Sigmoid colon (tissue), 7 donors: ENCODE results near the gene NAT9. TPM values are rescaled to one million over a fixed set of nuclear protein-coding genes. Genes with fewer than 3 reads are reported as not detected.

ENCODE experiments used
- DNase-seq: peaks from one replicate; pipeline ENCODE4 v3.0.0-alpha.2; 2019
- H3K27ac ChIP-seq, 4 donors: fragments of 200-600 bp; sonication (generic); one replicate each; pipeline ENCODE4 v1.5.1; 2016 to 2019; ENCODE audit warnings: mild to moderate bottlenecking in 1 of 4
- H3K27me3 ChIP-seq, 3 donors: fragments of 200-600 bp; sonication (generic); one replicate each; pipeline ENCODE4 v1.5.1; 2019; ENCODE audit warnings: mild to moderate bottlenecking in 1 of 3
- H3K36me3 ChIP-seq, 4 donors: fragments of 200-600 bp; sonication (generic); one replicate each; pipeline ENCODE4 v1.5.1; 2016 to 2019
- H3K4me1 ChIP-seq, 4 donors: fragments of 200-600 bp; sonication (generic); one replicate each; pipeline ENCODE4 v1.5.1; 2017 to 2019
- H3K4me3 ChIP-seq, 4 donors: fragments of 200-600 bp; sonication (generic); one replicate each; pipeline ENCODE4 v1.5.1; 2017 to 2019; ENCODE audit warnings: mild to moderate bottlenecking in 2 of 4, moderate library complexity in 1 of 4
- H3K9me3 ChIP-seq, 4 donors: fragments of 200-600 bp in 3 of 4; sonication (generic) in 3 of 4; one replicate each; pipeline versions ENCODE4 v1.5.1 to v1.6.1; 2013 to 2019
- EP300 ChIP-seq, 4 donors: sonication (generic); formaldehyde crosslinking; IDR thresholded peaks; one replicate each; pipeline ENCODE4 v1.6.1; 2017; ENCODE audit warnings: antibody characterized with exemption in 4 of 4
- POLR2A ChIP-seq, 2 donors: fragments of 450-650 bp; IDR thresholded peaks; one replicate each; pipeline ENCODE4 v1.6.1; 2016; ENCODE audit warnings: antibody characterized with exemption in 2 of 2, mild to moderate bottlenecking in 2 of 2, moderate library complexity in 2 of 2
- POLR2AphosphoS5 ChIP-seq, 4 donors: sonication (generic); formaldehyde crosslinking; IDR thresholded peaks; one replicate each; pipeline ENCODE4 v1.6.1; 2017; ENCODE audit warnings: antibody characterized with exemption in 4 of 4
- WGBS, 2 donors: extraction: QIAGEN DNeasy Blood & Tissue Kit; methylation state at CpG; one replicate each; pipeline ENCODE4 v1.1.7; 2013; 5-methylcytosine and 5-hydroxymethylcytosine counted together
- intact Hi-C: fragments of 100-400 bp; cut with DNase I; formaldehyde crosslinking; loops from one replicate; pipeline ENCODE4 v1.15.1; 2023
- polyA plus RNA-seq, 3 donors: library from polyadenylated mRNA; stranded (reverse); fragments of 200-250 nt; gene quantifications; one replicate each; pipeline ENCODE4 v1.2.3, GENCODE V29; 2013
- total RNA-seq, 4 donors: library from RNA; depleted of rRNA; stranded (reverse); fragments of >200 nt; gene quantifications; one replicate each; pipeline ENCODE4 v1.1.0, GENCODE V29; 2016
- TF ChIP-seq, protein P1 (sequence below), 4 experiments: fragments of 450-650 bp in 3 of 4; fragments of 200-600 bp in 1 of 4; IDR thresholded peaks; one replicate each; pipeline ENCODE4 v1.5.1; 2016 to 2019; ENCODE audit warnings: antibody characterized with exemption in 4 of 4, mild to moderate bottlenecking in 3 of 4, moderate library complexity in 2 of 4
- donor health status: healthy with polysubstance abuse.
- donor health status: Bipolar disorder and iron deficiency.
- donor health status: healthy.

The NAT9 gene
- total and polyA plus RNA-seq, 7 donors: 11.3 to 36.4 (median 16.1) TPM

DNA sequence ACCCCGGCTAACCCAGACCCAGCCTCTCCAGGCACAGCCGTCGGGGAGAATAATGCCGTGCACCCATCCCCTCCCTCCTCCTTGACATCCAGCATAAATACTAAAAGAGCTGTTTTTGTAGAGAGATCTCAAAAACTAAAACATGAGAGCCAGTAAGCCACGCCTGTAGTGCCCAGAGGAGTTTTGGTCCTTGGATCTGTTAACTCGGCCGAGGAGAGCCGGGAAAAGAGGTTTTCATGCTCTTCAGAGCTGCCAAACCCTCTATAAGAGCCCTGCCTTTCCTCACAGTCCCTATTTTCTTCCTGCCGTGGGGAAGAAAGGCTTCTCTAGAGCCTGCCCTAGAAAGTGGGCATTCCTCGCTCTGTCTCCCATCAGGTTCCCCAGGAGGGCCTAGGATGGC is 30.2 kb upstream of the NAT9 start:
- Histone ChIP-seq H3K27ac (no peak overlapping the region), H3K9me3 (no peaks in the 10 kb centered on the region), H3K27me3 (no peaks in the 10 kb centered on the region), H3K4me3 (no peak overlapping the region), H3K36me3 (peaks cover 0 to 8% (median 3%) of the 10 kb centered on the region in 4 donors), H3K4me1 (peaks cover 0 to 21% (median 20%) of the 10 kb centered on the region in 4 donors)
- WGBS, 2 donors: 89 to 93% methylated on average over 10 of the region's 10 CpGs
- TF ChIP-seq POLR2AphosphoS5 (IDR thresholded peaks at IDR 0.05) (no peak), POLR2A (IDR thresholded peaks at IDR 0.05) (no peak), EP300 (IDR thresholded peaks at IDR 0.05) (no peak)
- TF ChIP-seq, protein P1, sequence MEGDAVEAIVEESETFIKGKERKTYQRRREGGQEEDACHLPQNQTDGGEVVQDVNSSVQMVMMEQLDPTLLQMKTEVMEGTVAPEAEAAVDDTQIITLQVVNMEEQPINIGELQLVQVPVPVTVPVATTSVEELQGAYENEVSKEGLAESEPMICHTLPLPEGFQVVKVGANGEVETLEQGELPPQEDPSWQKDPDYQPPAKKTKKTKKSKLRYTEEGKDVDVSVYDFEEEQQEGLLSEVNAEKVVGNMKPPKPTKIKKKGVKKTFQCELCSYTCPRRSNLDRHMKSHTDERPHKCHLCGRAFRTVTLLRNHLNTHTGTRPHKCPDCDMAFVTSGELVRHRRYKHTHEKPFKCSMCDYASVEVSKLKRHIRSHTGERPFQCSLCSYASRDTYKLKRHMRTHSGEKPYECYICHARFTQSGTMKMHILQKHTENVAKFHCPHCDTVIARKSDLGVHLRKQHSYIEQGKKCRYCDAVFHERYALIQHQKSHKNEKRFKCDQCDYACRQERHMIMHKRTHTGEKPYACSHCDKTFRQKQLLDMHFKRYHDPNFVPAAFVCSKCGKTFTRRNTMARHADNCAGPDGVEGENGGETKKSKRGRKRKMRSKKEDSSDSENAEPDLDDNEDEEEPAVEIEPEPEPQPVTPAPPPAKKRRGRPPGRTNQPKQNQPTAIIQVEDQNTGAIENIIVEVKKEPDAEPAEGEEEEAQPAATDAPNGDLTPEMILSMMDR (IDR thresholded peaks at IDR 0.05): no peak
- DNase-seq: no peak
- intact Hi-C loops: no loop called here

GRCh38 chr17:74805591-74805991 is 29.4 kb upstream of the NAT9 start:
- intact Hi-C loops: no loop called here
- no peak for TF ChIP-seq POLR2AphosphoS5 (IDR thresholded peaks at IDR 0.05)
- TF ChIP-seq EP300 (IDR thresholded peaks at IDR 0.05): no peak
- TF ChIP-seq POLR2A (IDR thresholded peaks at IDR 0.05): no peak
- TF ChIP-seq, protein P1 (IDR thresholded peaks at IDR 0.05): no peak
- Histone ChIP-seq H3K4me1 (peaks cover 0 to 21% (median 20%) of the 10 kb centered on the region in 4 donors), H3K27ac (no peak overlapping the region), H3K4me3 (no peak overlapping the region), H3K9me3 (no peaks in the 10 kb centered on the region), H3K36me3 (peaks cover 0 to 15% (median 3%) of the 10 kb centered on the region in 4 donors), H3K27me3 (no peaks in the 10 kb centered on the region)
- no peak for DNase-seq
- WGBS, 2 donors: 85 to 88% methylated on average over 15 of the region's 15 CpGs

DNA sequence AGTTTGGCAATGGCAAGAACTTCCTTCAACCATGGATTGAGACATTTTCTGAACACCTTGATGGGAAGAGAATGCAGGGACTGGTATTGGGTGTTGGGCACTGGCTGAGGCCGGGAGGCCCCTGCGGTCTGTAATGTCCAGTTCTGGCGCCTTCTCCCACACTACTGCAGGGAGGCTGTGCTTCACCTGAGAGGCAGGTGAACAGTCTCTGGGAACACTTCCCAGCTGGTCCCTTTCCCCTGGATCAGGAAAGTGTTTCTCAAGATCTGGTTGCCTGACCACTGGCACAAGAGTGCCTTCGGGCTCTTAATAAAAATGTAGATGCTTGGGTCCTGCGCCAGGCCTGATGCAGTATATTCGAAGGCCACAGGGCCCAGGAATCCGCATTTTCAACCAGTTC is 28.5 kb upstream of the NAT9 start:
- no peak overlapping the region for H3K4me3 ChIP-seq
- H3K9me3 ChIP-seq: no peaks in the 10 kb centered on the region
- 96 to 98% methylated on average over 7 of the region's 7 CpGs for WGBS, 2 donors
- H3K36me3 ChIP-seq: peaks cover 0 to 17% (median 3%) of the 10 kb centered on the region in 4 donors
- peak overlapping the region in 2 of 4 donors; percentile 61 to 66 for H3K27ac ChIP-seq
- no peaks in the 10 kb centered on the region for H3K27me3 ChIP-seq
- DNase-seq: no peak
- peaks cover 0 to 21% (median 20%) of the 10 kb centered on the region in 4 donors for H3K4me1 ChIP-seq
- intact Hi-C loops: no loop called here
- TF ChIP-seq POLR2AphosphoS5 (IDR thresholded peaks at IDR 0.05): no peak
- no peak for TF ChIP-seq EP300 (IDR thresholded peaks at IDR 0.05)
- TF ChIP-seq, protein P1 (IDR thresholded peaks at IDR 0.05): no peak
- TF ChIP-seq POLR2A (IDR thresholded peaks at IDR 0.05): no peak

DNA sequence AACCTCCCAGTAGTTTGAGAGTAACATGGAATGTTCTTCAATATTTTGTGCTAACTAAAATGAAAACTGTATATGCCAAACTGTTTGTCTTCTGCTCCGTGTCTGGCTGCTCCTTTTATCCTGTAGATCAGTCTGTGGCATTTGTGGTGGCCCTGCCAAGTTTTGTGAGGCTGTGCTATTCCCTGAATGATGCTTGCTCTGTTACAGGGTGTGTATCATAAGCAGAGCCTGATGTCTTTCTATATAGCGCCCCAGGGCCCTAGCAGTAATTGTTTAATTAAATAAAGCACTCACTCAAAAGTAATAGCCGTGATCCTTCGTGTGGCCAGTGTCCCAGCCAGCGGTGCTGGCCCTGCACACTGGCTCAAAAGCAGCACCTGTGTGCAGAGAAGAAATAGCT is 27.8 kb upstream of the NAT9 start:
- H3K36me3 ChIP-seq: peaks cover 0 to 24% (median 5%) of the 10 kb centered on the region in 4 donors
- no peaks in the 10 kb centered on the region for H3K27me3 ChIP-seq
- peak overlapping the region in 3 of 4 donors; percentile 17 to 66 (median 61) for H3K27ac ChIP-seq
- DNase-seq: no peak
- TF ChIP-seq POLR2AphosphoS5 (IDR thresholded peaks at IDR 0.05): peak in 1 of 4 donors; percentile 13
- TF ChIP-seq EP300 (IDR thresholded peaks at IDR 0.05): no peak
- TF ChIP-seq, protein P1 (IDR thresholded peaks at IDR 0.05): no peak
- H3K4me3 ChIP-seq: no peak overlapping the region
- H3K9me3 ChIP-seq: no peaks in the 10 kb centered on the region
- WGBS, 2 donors: 87 to 91% methylated on average over 5 of the region's 5 CpGs
- H3K4me1 ChIP-seq: peaks cover 0 to 21% (median 20%) of the 10 kb centered on the region in 4 donors
- intact Hi-C loops: no loop called here

DNA sequence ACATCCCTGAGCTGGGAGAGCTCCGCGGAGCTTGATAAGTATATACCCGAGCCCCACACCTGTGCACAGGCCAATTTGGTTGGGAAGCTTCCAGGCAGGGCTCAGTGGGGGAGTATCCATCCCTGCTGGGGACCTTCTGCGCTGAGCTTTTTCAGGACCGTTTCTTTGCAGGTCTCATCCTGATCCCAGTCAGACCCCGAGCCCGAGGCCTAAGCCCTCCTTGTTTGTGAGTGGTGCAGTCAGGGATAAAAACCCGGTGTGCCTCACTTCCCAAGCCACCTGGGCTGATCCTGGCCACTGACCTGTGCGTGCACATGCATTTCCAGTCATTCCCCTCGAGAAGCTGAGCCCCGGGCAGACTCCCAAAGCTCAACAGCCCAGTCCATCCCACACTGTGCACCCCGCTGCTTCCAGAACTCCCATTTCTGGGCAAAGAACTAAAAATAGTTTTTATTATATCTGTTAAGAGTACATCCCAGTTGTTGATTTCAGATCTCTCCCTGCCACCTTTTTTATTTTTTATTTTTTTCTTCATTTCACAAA is 27.3 kb upstream of the NAT9 start:
- Histone ChIP-seq H3K4me3 (no peak overlapping the region), H3K36me3 (peaks cover 0 to 29% (median 6%) of the 10 kb centered on the region in 4 donors), H3K9me3 (no peaks in the 10 kb centered on the region), H3K4me1 (peaks cover 0 to 21% (median 20%) of the 10 kb centered on the region in 4 donors), H3K27me3 (no peaks in the 10 kb centered on the region), H3K27ac (peak overlapping the region in 3 of 4 donors; percentile 17 to 66 (median 61))
- no peak for DNase-seq
- TF ChIP-seq EP300 (IDR thresholded peaks at IDR 0.05) (no peak), POLR2AphosphoS5 (IDR thresholded peaks at IDR 0.05) (peak in 1 of 4 donors; percentile 15)
- TF ChIP-seq, protein P1 (IDR thresholded peaks at IDR 0.05): no peak
- 93 to 95% methylated on average over 12 of the region's 12 CpGs for WGBS, 2 donors
- intact Hi-C loops: no loop called here
